ENCODE data around the gene PCSK4.
"Not testable (repeated sequence)": the region's sequence is repeated elsewhere in the genome, so short reads cannot be mapped to it uniquely, and the experiment has no call there.

Gene PCSK4

GRCh38 chr19:1487576-1488281, 2.4 kb downstream of the PCSK4 start:
- no peak for DNase-seq (ENCODE audit: low spot score)

DNA sequence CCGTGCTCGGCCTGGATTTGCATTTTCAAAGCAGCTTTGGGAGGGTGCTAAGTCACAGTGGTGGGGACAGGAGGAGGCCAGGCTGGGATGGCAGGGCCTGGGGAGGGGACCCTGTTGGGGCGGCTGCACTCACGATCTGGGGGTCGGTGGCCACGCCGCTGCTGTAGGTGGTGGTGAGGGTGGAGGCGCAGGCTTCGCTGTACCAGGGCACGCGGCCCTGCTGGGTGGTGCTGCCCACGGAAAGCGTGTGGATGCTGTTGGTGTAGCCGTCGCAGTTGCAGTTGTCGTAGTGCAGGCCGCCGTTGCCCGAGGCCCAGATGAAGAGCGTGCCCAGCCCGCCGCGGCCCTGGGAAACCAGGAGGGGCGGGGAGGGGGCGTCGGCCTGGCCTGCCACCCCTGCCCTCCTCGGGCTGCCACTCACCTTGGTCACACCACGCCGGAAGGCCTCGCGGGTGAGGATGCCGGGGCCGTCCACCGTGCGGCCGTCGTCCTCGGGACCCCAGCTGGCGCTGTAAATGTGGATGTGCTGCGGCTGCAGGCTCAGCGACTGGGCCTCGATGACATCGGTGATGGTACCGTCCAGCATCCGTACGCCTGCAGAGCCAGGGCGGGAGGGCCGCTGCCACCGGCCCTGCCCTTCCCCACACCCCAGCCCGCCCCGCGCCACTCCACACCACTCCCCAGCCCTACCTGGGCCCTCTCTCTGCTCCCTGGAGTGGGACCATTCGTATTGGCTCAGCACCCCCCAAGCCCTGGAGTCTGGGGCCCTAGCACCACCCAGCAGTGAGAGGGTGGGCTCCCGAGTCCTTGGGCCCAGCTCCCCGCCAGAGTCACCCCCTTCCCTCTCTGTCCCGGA, 3.2 kb downstream of the PCSK4 start:
- no peak for DNase-seq (ENCODE audit: low spot score)

- no peak for DNase-seq (ENCODE audit: low spot score)
These were observed 6.1 kb downstream of the PCSK4 start for GRCh38 chr19:1483979-1484428.

DNA sequence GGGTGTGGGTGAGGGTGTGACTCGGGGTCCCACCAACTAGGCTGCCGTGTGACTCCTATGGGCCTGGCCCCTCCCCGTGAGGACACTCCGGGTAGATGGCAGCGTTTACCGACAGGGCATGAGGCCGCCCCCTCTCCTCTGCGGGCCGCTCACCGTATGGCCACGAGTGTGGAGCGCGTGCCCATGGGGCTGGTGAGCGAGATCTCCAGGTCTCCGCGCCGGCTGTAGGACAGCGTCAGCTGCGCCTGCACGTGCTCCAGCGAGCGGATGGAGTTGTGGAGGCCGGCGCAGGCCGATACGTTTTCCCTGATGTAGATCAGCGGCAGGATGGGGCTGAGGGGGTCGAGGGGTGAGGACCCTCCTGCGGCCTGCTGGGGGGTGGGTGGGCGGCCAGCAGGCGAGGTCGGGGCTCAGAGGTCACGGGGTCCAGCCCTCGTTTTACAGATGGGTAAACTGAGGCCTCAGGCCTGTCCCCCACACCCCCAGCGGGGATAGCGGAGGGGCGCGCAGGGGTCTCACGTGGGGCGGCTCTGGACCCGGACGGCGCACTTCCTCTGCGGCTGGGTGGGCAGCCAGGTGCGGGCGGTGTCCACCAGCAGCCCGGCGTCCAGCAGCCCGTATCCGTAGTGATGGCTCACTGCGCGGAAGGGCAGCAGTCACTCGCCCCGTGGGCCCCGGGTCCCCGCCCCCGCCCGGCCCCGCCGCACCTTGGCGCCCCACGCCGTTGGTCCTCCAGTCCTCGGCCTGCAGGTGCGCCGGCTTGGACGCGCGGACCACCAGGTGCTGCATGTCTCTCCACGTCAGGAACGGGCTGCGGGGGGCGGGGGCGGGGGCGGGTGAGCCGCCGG, 6.8 kb downstream of the PCSK4 start:
- no peak for DNase-seq (ENCODE audit: low spot score)

DNA sequence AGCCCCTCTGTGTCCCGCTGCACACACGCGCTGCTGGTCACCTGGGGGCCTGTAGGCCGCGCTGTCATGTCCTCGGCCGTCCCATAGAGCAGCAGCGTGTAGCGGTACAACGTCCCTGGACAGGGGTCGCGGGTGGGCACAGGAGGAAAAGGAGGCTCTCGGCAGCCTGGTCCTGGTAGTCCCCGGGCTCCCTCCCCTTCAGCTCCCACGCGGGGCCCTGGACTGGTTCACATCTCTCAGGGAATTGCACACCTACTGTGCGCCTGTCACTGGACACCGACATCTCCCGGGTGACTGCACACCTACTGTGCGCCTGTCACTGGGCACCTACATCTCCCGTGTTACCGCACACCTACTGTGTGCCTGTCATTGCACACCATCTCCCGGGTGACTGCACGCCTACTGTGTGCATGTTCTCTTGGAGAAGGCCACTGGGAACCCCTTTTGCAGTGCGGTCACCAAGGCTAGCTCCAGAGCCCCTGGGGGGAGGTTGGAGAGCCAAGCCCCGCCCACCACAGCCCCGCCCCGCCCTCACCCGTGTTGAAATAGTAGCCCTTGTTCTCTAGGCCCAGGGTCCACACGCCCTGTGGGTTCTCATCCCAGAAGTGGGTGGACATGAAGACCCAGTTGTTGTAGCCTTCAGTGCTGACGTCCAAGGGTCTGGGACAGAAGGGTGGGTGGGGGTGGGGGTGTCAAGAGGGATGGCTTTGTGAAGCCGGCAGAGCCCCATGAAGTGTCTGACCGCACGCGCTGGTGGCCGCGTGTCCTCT, 7.6 kb downstream of the PCSK4 start:
- no peak for DNase-seq (ENCODE audit: low spot score)

DNA sequence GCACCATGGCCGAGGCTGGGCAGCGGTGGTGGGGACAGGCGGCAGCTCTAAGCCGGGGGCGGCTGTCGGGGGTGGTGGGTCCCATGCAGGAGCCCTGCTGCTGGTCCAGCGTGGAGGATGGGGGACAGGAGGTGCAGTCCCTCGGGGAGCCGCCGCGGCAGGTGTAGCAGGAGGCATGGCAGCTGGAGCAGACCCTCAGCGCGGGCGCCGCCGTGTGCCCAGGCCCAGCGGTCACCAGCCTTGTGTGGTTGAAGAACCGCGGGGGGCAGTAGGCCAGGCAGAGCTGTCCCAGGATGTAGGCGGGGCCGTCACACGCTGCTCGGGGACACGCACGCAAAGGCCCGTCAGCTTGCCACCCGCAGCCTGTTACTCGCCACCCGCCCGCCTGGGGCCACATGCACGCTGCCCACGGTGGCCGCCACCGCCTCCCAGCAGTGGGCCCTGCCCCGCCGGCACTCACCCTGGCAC, 8.2 kb downstream of the PCSK4 start:
- no peak for DNase-seq (ENCODE audit: low spot score)

DNA sequence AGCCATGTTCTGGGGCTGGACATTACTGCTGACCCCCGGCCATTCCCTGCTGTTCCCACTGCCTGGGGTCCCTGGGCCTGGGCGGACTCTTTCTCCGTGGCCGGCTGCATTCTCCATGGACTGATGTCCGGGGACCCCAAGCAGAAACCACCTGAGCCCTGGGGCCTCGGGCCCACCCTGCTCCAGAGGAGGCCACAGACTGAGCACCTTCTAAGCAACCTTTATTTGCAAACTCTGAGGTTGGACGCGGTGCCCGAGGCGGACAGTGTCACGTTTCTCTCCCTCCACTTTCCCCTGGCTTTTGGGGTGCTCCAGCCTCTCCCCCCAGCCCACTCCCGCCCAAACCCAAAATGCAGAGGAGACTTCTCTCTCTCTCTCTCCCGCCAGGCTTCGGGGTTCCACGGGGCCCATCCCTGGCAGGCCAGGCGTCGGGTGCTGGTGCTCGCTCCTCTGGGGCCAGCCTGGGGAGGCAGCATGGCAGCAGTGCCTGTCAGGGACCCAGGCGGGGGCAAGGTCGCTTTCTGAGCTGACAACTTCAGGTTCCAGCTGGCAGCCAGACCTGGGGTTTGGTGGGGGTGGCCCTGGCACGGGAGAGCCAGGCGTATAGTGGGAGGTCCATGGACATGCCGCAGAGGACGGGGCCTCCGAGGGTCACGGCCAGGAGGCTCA, 8.8 kb downstream of the PCSK4 start:
- DNase-seq (ENCODE audit: low spot score), result no peak

DNA sequence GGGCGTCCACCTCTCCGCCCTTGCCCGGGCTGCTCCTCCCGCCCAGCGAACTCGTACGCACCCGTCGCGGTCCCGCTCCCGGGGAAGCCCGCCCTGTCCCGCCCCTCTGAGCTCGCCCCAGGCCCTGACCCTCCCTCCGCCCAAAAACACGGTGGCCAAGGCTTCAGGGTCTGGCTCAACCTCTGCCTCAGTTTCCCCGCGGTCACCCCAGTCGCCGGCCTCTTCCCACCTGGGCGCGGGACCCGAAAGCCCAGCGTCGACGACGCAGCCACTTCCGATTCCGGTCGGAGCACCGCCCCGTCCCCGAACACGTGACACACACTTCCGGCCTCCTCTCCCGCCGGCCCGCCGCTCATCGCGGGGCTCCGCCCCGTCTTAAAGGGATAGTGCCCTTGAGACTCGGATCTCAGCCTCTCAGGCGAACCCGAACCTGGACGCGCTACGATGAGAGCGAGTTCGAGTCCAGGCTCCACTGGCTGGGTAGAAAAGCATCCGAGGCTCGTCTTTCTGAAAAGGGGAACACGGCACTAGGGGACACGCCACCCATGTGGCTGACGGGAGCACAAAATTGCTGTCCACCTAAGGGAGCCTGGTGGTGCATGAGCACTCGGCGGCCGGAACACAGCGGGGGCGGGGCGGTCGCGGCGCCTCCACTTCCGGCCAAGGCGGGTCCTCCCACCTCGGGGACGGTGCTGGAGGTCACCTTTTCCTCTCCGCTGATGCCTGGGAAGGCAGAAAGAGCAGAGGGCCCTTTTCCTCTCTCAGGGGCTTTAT, 11.0 kb downstream of the PCSK4 start, which contains the start of gene C19orf25:
TSS of gene C19orf25 (minus strand) at position 282 of the 774 bp plus-strand sequence. CDS start 312 bp downstream, outside the sequence.
- DNase-seq (ENCODE audit: low spot score), result peak; percentile 96

- DNase-seq (ENCODE audit: low spot score), result not testable (repeated sequence)
These were observed 13.1 kb downstream of the PCSK4 start for GRCh38 chr19:1477056-1477455.

DNA sequence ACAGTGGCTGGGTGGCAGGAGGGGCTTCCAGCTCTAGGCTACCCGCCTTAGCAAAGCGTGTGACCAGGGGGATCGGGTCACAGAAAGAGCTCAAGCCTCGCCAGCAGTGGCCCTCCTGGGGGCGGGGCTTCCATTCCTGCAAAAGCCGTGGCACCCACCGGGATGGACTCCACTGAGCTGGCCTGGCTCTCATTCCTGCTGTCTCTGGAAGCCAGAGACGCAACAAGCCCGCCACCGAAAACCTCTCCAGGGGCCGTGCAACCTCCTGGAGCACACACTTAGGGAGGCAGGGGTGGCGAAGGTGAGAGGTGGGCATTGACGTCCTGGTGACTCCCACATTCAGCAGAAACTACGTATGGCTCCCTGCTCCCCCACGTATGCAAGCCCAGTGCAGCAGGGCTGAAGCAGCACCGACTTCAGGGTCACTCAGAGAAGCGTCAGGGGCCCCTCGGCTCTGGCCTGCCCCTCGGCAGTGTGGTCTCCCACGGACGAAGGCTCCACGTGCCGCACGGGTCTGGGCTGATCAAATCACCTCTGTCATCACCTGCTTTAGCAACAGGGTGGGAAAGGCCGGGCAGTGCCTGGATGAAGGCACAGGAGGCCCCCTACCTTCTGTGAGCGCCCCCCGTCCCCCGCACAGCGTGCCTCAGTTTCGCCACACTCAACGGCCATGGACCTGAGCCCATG, 14.3 kb downstream of the PCSK4 start:
- no peak for DNase-seq (ENCODE audit: low spot score)

DNA sequence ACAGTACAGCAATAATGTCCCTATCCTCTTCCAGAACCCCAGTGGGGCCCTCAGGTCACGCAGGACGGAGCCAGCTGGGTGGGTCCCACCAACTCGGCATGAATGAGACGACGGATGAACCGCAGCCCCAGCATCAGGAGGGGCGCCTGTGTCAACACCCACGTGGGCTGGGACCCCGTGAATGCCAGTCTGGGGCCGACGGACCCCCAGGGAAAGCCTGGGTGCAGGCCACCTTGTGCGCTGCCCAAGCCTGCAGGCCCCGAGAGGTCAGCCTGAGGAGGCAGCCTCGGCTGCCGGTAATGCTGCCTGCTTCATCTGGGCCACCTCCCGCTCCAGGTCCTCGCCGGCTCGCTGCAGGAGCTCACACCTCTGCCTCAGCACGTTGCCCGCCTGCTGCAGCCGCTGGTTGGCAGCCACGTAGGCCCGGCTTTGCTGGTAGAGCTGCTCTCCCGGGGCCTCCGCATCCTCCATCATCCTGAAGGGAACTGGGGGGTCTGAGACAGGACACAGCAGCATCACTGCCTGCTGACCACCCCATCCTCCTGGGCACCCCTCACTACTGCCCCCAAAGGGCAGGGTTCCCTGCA, 15.3 kb downstream of the PCSK4 start:
- no peak for DNase-seq (ENCODE audit: low spot score)

DNA sequence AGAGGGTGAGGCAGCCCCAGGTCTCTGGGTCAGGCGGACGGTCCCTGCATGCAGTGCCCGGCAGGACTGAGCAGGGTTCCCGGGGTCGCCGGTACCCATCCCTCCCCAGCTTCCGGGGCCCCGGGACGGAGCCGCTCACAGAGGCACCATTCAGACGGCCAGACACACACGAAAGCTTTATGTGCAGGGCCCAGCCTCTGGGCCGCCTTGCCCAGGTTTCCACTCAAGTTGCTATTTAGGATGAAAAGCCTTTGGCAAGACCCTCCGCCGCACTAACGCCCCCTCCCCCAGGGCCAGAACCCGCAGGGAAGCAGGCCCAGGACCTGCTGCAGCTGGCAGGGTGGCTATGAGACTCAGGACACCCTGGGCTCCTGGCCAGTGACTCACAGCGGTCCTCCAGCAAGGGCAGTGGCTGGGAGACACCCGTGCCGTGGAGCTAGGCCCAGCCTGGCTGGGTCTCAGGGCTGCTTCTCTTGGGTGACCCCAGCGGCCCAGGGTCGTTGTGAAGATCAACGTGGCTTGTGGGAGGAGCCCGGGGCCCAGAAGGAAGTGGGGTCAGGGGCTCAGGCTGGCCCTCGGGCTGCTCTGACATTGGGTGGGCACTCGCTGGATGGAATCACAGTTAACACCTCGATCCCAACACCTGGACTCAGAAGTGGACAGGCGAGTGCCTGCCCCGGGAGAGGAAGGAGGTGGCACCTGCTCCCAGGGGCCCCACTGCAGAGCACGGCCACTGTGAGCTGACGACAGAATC, 16.0 kb downstream of the PCSK4 start:
- DNase-seq (ENCODE audit: low spot score), result no peak

GRCh38 chr19:1473085-1473851, 16.9 kb downstream of the PCSK4 start:
- DNase-seq (ENCODE audit: low spot score), result no peak

- no peak for DNase-seq (ENCODE audit: low spot score)
These were observed 17.7 kb downstream of the PCSK4 start for GRCh38 chr19:1472231-1473084.

- peak; percentile 29 for DNase-seq (ENCODE audit: low spot score)
These were observed 18.5 kb downstream of the PCSK4 start for GRCh38 chr19:1471515-1472160.

DNA sequence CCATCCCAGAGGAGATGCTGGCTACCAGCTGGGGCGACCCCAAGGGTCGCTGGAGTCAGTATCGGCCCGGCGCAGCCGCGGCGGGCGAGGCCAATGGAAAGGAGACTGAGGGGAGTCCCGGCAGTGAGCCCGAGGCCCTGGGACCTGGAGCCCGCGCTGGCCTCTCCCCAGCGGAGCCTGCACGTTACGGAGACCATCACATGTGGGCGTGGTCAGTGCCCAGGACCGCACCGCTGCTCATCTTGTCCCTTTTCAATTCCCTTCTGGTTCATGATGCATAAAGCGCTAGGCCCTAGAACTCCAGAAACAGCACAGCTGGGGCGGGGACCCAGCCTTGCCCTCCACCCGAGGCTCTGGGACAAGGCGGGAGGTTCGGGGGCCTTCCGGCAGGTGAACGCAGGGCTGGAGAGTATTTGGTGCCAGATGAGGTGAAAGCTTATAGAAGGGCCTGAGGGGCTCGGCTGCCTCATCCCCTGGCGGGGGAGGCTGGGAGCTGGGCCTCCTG, 19.1 kb downstream of the PCSK4 start:
- DNase-seq (ENCODE audit: low spot score), result peak; percentile 38
